A549 (cell line): ENCODE data around the gene SLC38A10.

Source experiments
- CTCF ChIP-seq: fragments of >200 bp; sonication (Bioruptor Twin); formaldehyde crosslinking; IDR thresholded peaks from 3 replicates; pipeline ENCODE4 v1.5.1; 2016
- KDM1A ChIP-seq: fragments of 200-600 bp; sonication (generic); IDR thresholded peaks from 2 replicates; pipeline ENCODE4 v1.6.1; 2016; ENCODE audit warnings: low read depth, mild to moderate bottlenecking
- NPAS2 ChIP-seq: fragments of 250-450 bp; sonication (Bioruptor Pico); IDR thresholded peaks from 2 replicates; pipeline ENCODE4 v1.8.0; 2022; ENCODE audit warnings: mild to moderate bottlenecking, moderate library complexity, borderline replicate concordance
- POLR2A ChIP-seq: IDR thresholded peaks from 2 replicates; pipeline ENCODE4 v1.6.1; 2012; ENCODE audit warnings: mild to moderate bottlenecking, low read length
- RAD21 ChIP-seq, 2 experiments: fragments of >200 bp in 1 of 2; sonication (Bioruptor Twin) in 1 of 2; formaldehyde crosslinking in 1 of 2; IDR thresholded peaks in 1 of 2; conservative IDR thresholded peaks in 1 of 2; 2 replicates in 1 of 2; 3 replicates in 1 of 2; pipeline ENCODE4 v1.6.1; 2012 to 2018; ENCODE audit warnings: inconsistent platforms in 1 of 2

DNA sequence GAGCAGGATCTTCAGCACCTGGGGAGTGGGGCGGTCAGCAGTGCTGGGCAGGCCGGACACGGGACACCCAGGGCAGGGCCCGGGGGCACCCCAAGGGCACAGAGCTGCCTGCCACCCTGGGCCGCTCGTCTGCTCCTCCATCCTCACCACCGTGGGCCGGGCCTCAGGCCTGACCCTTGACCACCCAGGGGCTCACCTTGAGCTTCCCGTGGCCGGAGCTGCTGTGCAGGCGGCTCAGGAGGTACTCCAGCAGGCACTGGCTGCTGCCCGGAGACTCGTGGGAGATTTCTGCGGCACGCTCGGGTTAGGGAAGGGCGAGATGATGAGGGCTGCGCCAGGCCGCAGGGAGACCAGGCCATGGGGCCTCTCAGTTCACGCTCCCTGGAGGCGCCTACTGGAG is 58.3 kb downstream of the SLC38A10 start:
- TF ChIP-seq NPAS2, result no peak
- no peak for TF ChIP-seq CTCF
- TF ChIP-seq RAD21 (conservative IDR thresholded peaks at IDR 0.05 in 1 of 2, IDR thresholded peaks at IDR 0.05 in 1 of 2), result no peak
- no peak for TF ChIP-seq POLR2A
- no peak for TF ChIP-seq KDM1A
